ENCODE data around the gene EGFL6. TPM values are rescaled to one million over a fixed set of nuclear protein-coding genes. Genes with fewer than 3 reads are reported as not detected.

EGFL6 gene
- total RNA-seq, 1 experiment from 2014 or later: not detected

GRCh38 chrX:13574600-13574999, 5.2 kb downstream of the EGFL6 start:
- no peaks in the 10 kb centered on the region for H3K9me3 ChIP-seq (ENCODE audit: low read length)
- H3K27ac ChIP-seq (ENCODE audit: low read length): no peak overlapping the region
- H3K4me1 ChIP-seq (ENCODE audit: low read length): no peaks in the 10 kb centered on the region
- no peaks in the 10 kb centered on the region for H3K79me2 ChIP-seq (ENCODE audit: low read length)
- H3K4me2 ChIP-seq (ENCODE audit: low read depth, low read length, poor library complexity, severe bottlenecking): no peak overlapping the region
- H3K4me3 ChIP-seq (ENCODE audit: low read length): no peak overlapping the region
- DNase-seq: no peak
- no peaks in the 10 kb centered on the region for H3K9me2 ChIP-seq (replicated peaks; ENCODE audit: insufficient read depth, low read length)
- no peaks in the 10 kb centered on the region for H3K27me3 ChIP-seq (ENCODE audit: low read length)
- H3K9ac ChIP-seq (ENCODE audit: low read length): no peak overlapping the region
- no peaks in the 10 kb centered on the region for H4K20me1 ChIP-seq (ENCODE audit: insufficient read depth, low read depth, low read length)
- no peak overlapping the region for H2AFZ ChIP-seq (ENCODE audit: low read length)
- no peaks in the 10 kb centered on the region for H3K36me3 ChIP-seq (ENCODE audit: insufficient read depth, low read length)

- H3K9ac ChIP-seq (ENCODE audit: low read length): no peak overlapping the region
- H3K4me1 ChIP-seq (ENCODE audit: low read length): no peaks in the 10 kb centered on the region
- no peaks in the 10 kb centered on the region for H3K9me3 ChIP-seq (ENCODE audit: low read length)
- H4K20me1 ChIP-seq (ENCODE audit: insufficient read depth, low read depth, low read length): no peaks in the 10 kb centered on the region
- no peaks in the 10 kb centered on the region for H3K27me3 ChIP-seq (ENCODE audit: low read length)
- no peak overlapping the region for H3K27ac ChIP-seq (ENCODE audit: low read length)
- DNase-seq: no peak
- no peaks in the 10 kb centered on the region for H3K9me2 ChIP-seq (replicated peaks; ENCODE audit: insufficient read depth, low read length)
- no peak overlapping the region for H2AFZ ChIP-seq (ENCODE audit: low read length)
- no peaks in the 10 kb centered on the region for H3K79me2 ChIP-seq (ENCODE audit: low read length)
- no peak overlapping the region for H3K4me2 ChIP-seq (ENCODE audit: low read depth, low read length, poor library complexity, severe bottlenecking)
- H3K36me3 ChIP-seq (ENCODE audit: insufficient read depth, low read length): no peaks in the 10 kb centered on the region
- no peak overlapping the region for H3K4me3 ChIP-seq (ENCODE audit: low read length)
Measured at GRCh38 chrX:13579661-13580060, 10.3 kb downstream of the EGFL6 start.

GRCh38 chrX:13581554-13581953, 12.2 kb downstream of the EGFL6 start:
- H4K20me1 ChIP-seq (ENCODE audit: insufficient read depth, low read depth, low read length): no peaks in the 10 kb centered on the region
- H3K79me2 ChIP-seq (ENCODE audit: low read length): no peaks in the 10 kb centered on the region
- H3K36me3 ChIP-seq (ENCODE audit: insufficient read depth, low read length): no peaks in the 10 kb centered on the region
- no peak overlapping the region for H2AFZ ChIP-seq (ENCODE audit: low read length)
- H3K27me3 ChIP-seq (ENCODE audit: low read length): 0 out of 2 replicates have a peak, but pooled peaks cover 2% of the 10 kb centered on the region
- no peak overlapping the region for H3K9ac ChIP-seq (ENCODE audit: low read length)
- no peaks in the 10 kb centered on the region for H3K9me2 ChIP-seq (replicated peaks; ENCODE audit: insufficient read depth, low read length)
- no peaks in the 10 kb centered on the region for H3K9me3 ChIP-seq (ENCODE audit: low read length)
- DNase-seq: no peak
- H3K4me2 ChIP-seq (ENCODE audit: low read depth, low read length, poor library complexity, severe bottlenecking): no peak overlapping the region
- no peaks in the 10 kb centered on the region for H3K4me1 ChIP-seq (ENCODE audit: low read length)
- no peak overlapping the region for H3K27ac ChIP-seq (ENCODE audit: low read length)
- no peak overlapping the region for H3K4me3 ChIP-seq (ENCODE audit: low read length)

GRCh38 chrX:13587786-13588477, 18.5 kb downstream of the EGFL6 start:
- Histone ChIP-seq H3K4me2 (ENCODE audit: low read depth, low read length, poor library complexity, severe bottlenecking) (no peak overlapping the region), H3K9ac (ENCODE audit: low read length) (no peak overlapping the region), H3K79me2 (ENCODE audit: low read length) (no peaks in the 10 kb centered on the region), H3K9me3 (ENCODE audit: low read length) (no peaks in the 10 kb centered on the region), H3K27me3 (ENCODE audit: low read length) (0 out of 2 replicates have a peak, but pooled peaks cover 2% of the 10 kb centered on the region), H2AFZ (ENCODE audit: low read length) (no peak overlapping the region), H3K9me2 (replicated peaks; ENCODE audit: insufficient read depth, low read length) (no peaks in the 10 kb centered on the region), H4K20me1 (ENCODE audit: insufficient read depth, low read depth, low read length) (no peaks in the 10 kb centered on the region), H3K36me3 (ENCODE audit: insufficient read depth, low read length) (no peaks in the 10 kb centered on the region), H3K4me1 (ENCODE audit: low read length) (no peaks in the 10 kb centered on the region), H3K4me3 (ENCODE audit: low read length) (no peak overlapping the region), H3K27ac (ENCODE audit: low read length) (no peak overlapping the region)
- DNase-seq: no peak

GRCh38 chrX:13590207-13590606, 20.8 kb downstream of the EGFL6 start:
- no peaks in the 10 kb centered on the region for H4K20me1 ChIP-seq (ENCODE audit: insufficient read depth, low read depth, low read length)
- no peak overlapping the region for H3K9ac ChIP-seq (ENCODE audit: low read length)
- DNase-seq: no peak
- no peaks in the 10 kb centered on the region for H3K79me2 ChIP-seq (ENCODE audit: low read length)
- H3K36me3 ChIP-seq (ENCODE audit: insufficient read depth, low read length): no peaks in the 10 kb centered on the region
- H3K4me2 ChIP-seq (ENCODE audit: low read depth, low read length, poor library complexity, severe bottlenecking): no peak overlapping the region
- H3K4me3 ChIP-seq (ENCODE audit: low read length): no peak overlapping the region
- no peaks in the 10 kb centered on the region for H3K4me1 ChIP-seq (ENCODE audit: low read length)
- H3K27ac ChIP-seq (ENCODE audit: low read length): no peak overlapping the region
- no peak overlapping the region for H2AFZ ChIP-seq (ENCODE audit: low read length)
- H3K27me3 ChIP-seq (ENCODE audit: low read length): 0 out of 2 replicates have a peak, but pooled peaks cover 2% of the 10 kb centered on the region
- H3K9me2 ChIP-seq (replicated peaks; ENCODE audit: insufficient read depth, low read length): no peaks in the 10 kb centered on the region
- H3K9me3 ChIP-seq (ENCODE audit: low read length): no peaks in the 10 kb centered on the region

- Histone ChIP-seq H3K9ac (ENCODE audit: low read length) (no peak overlapping the region), H3K9me2 (replicated peaks; ENCODE audit: insufficient read depth, low read length) (no peaks in the 10 kb centered on the region), H4K20me1 (ENCODE audit: insufficient read depth, low read depth, low read length) (no peaks in the 10 kb centered on the region), H3K4me1 (ENCODE audit: low read length) (no peaks in the 10 kb centered on the region), H3K79me2 (ENCODE audit: low read length) (no peaks in the 10 kb centered on the region), H3K36me3 (ENCODE audit: insufficient read depth, low read length) (no peaks in the 10 kb centered on the region), H3K9me3 (ENCODE audit: low read length) (no peaks in the 10 kb centered on the region), H3K27ac (ENCODE audit: low read length) (no peak overlapping the region), H3K4me2 (ENCODE audit: low read depth, low read length, poor library complexity, severe bottlenecking) (no peak overlapping the region), H2AFZ (ENCODE audit: low read length) (no peak overlapping the region), H3K4me3 (ENCODE audit: low read length) (no peak overlapping the region), H3K27me3 (ENCODE audit: low read length) (no peaks in the 10 kb centered on the region)
- no peak for DNase-seq
Measured at GRCh38 chrX:13590914-13591313, 21.5 kb downstream of the EGFL6 start.

GRCh38 chrX:13597874-13598273, 28.5 kb downstream of the EGFL6 start:
- H3K9me2 ChIP-seq (replicated peaks; ENCODE audit: insufficient read depth, low read length): no peaks in the 10 kb centered on the region
- no peaks in the 10 kb centered on the region for H3K27me3 ChIP-seq (ENCODE audit: low read length)
- H2AFZ ChIP-seq (ENCODE audit: low read length): no peak overlapping the region
- H3K4me1 ChIP-seq (ENCODE audit: low read length): no peaks in the 10 kb centered on the region
- no peaks in the 10 kb centered on the region for H3K79me2 ChIP-seq (ENCODE audit: low read length)
- no peaks in the 10 kb centered on the region for H4K20me1 ChIP-seq (ENCODE audit: insufficient read depth, low read depth, low read length)
- no peak for DNase-seq
- no peaks in the 10 kb centered on the region for H3K9me3 ChIP-seq (ENCODE audit: low read length)
- H3K4me2 ChIP-seq (ENCODE audit: low read depth, low read length, poor library complexity, severe bottlenecking): no peak overlapping the region
- no peak overlapping the region for H3K4me3 ChIP-seq (ENCODE audit: low read length)
- H3K36me3 ChIP-seq (ENCODE audit: insufficient read depth, low read length): no peaks in the 10 kb centered on the region
- no peak overlapping the region for H3K27ac ChIP-seq (ENCODE audit: low read length)
- no peak overlapping the region for H3K9ac ChIP-seq (ENCODE audit: low read length)

- no peak overlapping the region for H2AFZ ChIP-seq (ENCODE audit: low read length)
- no peak overlapping the region for H3K4me3 ChIP-seq (ENCODE audit: low read length)
- no peaks in the 10 kb centered on the region for H3K36me3 ChIP-seq (ENCODE audit: insufficient read depth, low read length)
- DNase-seq: peak; percentile 60
- no peaks in the 10 kb centered on the region for H3K79me2 ChIP-seq (ENCODE audit: low read length)
- no peak overlapping the region for H3K9ac ChIP-seq (ENCODE audit: low read length)
- H3K27ac ChIP-seq (ENCODE audit: low read length): no peak overlapping the region
- no peaks in the 10 kb centered on the region for H3K27me3 ChIP-seq (ENCODE audit: low read length)
- H3K4me1 ChIP-seq (ENCODE audit: low read length): no peaks in the 10 kb centered on the region
- no peak overlapping the region for H3K4me2 ChIP-seq (ENCODE audit: low read depth, low read length, poor library complexity, severe bottlenecking)
- H3K9me3 ChIP-seq (ENCODE audit: low read length): no peaks in the 10 kb centered on the region
- no peaks in the 10 kb centered on the region for H3K9me2 ChIP-seq (replicated peaks; ENCODE audit: insufficient read depth, low read length)
- H4K20me1 ChIP-seq (ENCODE audit: insufficient read depth, low read depth, low read length): no peaks in the 10 kb centered on the region
Measured at GRCh38 chrX:13598877-13599276, 29.5 kb downstream of the EGFL6 start.

All from Karpas-422 (cell line).